SJSA1 (cell line): ENCODE data around the gene TIMM17B. TPM values are rescaled to one million over a fixed set of nuclear protein-coding genes. Genes with fewer than 3 reads are reported as not detected.

Experiments used
- DNase-seq, 2 experiments: peaks; one replicate each; pipeline ENCODE4 v3.0.0-alpha.2; 2015 to 2020; ENCODE audit warnings: low spot score in 2 of 2, low read depth in 1 of 2
- H3K27ac ChIP-seq: fragments of 250-450 bp; sonication (Bioruptor Pico); 2 replicates; pipeline ENCODE4 v1.5.1; 2020; ENCODE audit warnings: mild to moderate bottlenecking, moderate library complexity
- H3K27me3 ChIP-seq: fragments of 250-450 bp; sonication (Bioruptor Pico); replicated peaks from 2 replicates; pipeline ENCODE4 v1.5.1; 2020; ENCODE audit warnings: mild to moderate bottlenecking, moderate library complexity
- H3K36me3 ChIP-seq: fragments of 250-450 bp; sonication (Bioruptor Pico); 2 replicates; pipeline ENCODE4 v1.5.1; 2020; ENCODE audit warnings: mild to moderate bottlenecking
- H3K4me1 ChIP-seq: fragments of 250-450 bp; sonication (Bioruptor Pico); replicated peaks from 2 replicates; pipeline ENCODE4 v1.6.1; 2021; ENCODE audit warnings: mild to moderate bottlenecking
- H3K4me3 ChIP-seq: fragments of 250-450 bp; sonication (Bioruptor Pico); 2 replicates; pipeline ENCODE4 v1.5.1; 2020; ENCODE audit warnings: mild to moderate bottlenecking
- H3K9me3 ChIP-seq: fragments of 250-450 bp; sonication (Bioruptor Pico); replicated peaks from 2 replicates; pipeline ENCODE4 v1.5.1; 2020; ENCODE audit warnings: mild to moderate bottlenecking
- total RNA-seq: library from RNA; depleted of rRNA; stranded (reverse); fragments of >200 nt; shearing (Covaris generic); gene quantifications from 2 replicates; pipeline ENCODE4 v1.2.3, GENCODE V29; 2014; rRNA removed

Gene TIMM17B
- 66.4 and 72.2 TPM in 2 replicates for total RNA-seq

DNA sequence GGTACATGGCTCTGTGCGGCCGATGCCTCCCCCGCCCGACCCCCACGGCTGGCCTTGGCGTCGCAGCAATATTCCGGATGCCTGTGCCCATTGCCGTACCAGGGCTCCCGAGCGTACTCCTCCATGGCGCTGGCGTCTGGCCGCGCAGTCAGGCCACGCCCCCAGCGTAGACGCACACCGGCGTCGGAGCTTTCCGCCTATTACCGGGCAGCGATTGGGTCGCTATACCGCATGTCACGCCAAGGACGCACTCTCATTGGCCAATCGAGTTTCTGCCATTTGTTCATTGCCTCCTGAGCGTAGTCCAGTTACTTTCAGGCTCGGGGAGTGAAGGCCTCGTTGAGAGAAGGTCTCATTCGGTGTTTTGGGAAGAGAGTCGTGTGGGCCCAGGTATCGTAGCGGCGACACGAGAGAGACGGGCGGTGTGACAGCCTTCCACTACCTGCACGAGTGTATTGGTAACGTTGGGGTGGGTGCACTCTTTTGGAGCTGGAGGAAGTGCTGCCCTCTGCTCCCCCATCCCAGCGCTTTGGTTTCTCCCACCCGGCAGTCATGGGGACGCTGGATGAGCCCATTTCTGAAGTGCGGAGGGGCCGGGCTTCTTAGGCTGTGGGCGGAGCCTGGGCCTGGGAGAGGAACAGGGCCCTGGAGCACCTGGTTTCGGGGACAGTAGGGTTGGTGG is at the start of gene TIMM17B, which contains the start of gene PQBP1:
TSS of gene TIMM17B (minus strand) at position 144 of the 682 bp plus-strand sequence. CDS start at position 125, 19 bp downstream.
TSS of gene PQBP1 (plus strand) at position 306 of the 682 bp plus-strand sequence. CDS start 580 bp downstream, outside the sequence.
- H3K27ac ChIP-seq = peak within 1 kb of the TSS; percentile 54
- H3K36me3 ChIP-seq = peaks cover 29% of the 10 kb centered on the region
- H3K9me3 ChIP-seq = no peaks in the 10 kb centered on the region
- peak; percentile 91 to 93 for DNase-seq
- H3K27me3 ChIP-seq = no peaks in the 10 kb centered on the region
- peak within 1 kb of the TSS; percentile 57 for H3K4me3 ChIP-seq
- no peaks in the 10 kb centered on the region; the same call in 1 of the 2 replicates for H3K4me1 ChIP-seq

DNA sequence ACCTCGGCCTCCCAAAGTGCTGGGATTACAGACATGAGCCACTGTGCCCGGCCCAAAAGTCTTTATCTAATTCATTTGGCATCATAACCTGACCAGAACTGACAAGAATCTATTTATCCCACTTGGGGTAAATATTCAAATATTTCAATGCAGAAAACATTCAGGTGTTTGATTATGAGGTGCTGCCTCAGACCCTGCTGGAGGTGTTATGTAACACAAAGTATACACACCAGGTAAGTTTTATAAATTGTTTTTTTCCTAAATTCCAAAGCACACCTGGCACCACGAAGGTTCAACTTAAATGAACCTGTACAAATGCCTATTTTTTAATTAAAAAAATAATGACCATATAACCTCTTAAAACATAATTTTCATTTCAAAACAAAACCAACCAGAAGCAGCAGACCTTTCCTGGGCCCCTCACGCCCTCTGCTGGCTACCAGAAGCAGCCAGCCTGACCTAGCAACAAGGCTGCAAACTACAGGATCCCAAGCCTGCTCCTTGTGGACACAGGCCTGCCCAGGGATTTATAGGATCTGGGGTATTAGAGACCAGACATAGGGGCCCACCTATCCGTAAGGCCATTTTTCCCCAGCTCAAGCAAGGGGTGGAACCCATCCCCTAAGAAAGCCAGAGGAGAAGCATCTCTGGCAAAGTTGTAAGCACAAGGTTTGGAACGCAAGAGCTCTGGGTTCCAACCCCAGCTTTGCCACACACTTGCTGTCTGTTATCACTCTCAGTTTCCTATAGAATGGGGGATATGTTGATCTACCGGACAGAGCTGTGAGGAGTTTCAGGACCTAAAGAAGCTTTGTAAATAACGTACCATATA is 48.2 kb upstream of the TIMM17B start:
- H3K4me1 ChIP-seq = no peaks in the 10 kb centered on the region
- H3K27ac ChIP-seq = no peak overlapping the region
- H3K27me3 ChIP-seq = no peaks in the 10 kb centered on the region
- 0 out of 2 replicates have a peak, but pooled peaks cover 3% of the 10 kb centered on the region for H3K36me3 ChIP-seq
- no peaks in the 10 kb centered on the region for H3K9me3 ChIP-seq
- DNase-seq = peak in 1 of 2 experiments; percentile 42
- H3K4me3 ChIP-seq = no peak overlapping the region

DNA sequence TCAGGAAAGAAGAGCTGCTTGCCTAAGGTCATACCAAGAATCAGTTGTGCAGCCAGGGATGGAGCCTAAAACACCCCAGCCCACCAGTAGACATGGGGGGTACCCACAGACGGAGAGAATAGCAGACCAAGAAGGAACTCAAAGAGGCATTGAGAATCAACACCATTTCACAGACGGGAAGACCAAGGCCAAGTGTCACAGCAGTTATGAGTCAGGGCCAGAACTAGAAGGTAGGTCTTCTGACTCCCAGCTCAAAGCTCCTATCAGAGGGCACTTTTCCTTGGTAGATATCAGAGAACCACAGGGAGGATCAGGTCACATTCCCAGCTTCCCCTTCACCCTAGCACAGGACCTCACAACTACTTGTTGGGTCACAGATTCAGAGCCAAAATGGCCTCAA is 45.3 kb upstream of the TIMM17B start:
- Histone ChIP-seq H3K9me3 (no peaks in the 10 kb centered on the region), H3K36me3 (0 out of 2 replicates have a peak, but pooled peaks cover 3% of the 10 kb centered on the region), H3K27ac (no peak overlapping the region), H3K4me1 (no peaks in the 10 kb centered on the region; the same call in 1 of the 2 replicates), H3K4me3 (no peak overlapping the region), H3K27me3 (no peaks in the 10 kb centered on the region)
- DNase-seq = no peak

DNA sequence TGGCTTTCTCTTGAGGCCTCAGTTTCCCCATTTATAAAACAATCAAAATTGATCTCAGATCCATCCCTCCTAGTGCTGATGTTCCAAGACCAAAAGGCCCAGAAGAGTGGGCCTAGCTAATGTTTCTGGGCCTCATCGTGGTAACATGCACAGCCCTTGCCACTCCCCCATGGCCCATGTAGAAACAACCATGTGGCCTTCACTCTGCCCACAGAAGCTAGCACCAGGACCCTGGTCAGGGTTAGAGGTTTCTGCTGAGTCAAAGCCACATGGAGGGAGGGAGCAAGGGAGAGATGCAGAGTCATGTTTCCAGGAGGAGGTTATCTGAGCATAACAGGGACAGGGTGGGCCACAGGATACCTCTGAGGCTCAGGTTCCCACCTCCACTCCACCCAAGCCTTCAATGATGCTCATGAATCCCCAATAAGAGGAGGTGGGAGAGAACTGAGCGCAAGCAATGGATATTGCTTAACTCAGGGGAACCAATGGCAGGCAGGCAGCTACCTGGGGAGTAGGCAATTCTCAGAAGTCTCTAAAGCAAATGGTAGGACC is 42.9 kb upstream of the TIMM17B start:
- H3K4me1 ChIP-seq = peaks cover 10% of the 10 kb centered on the region
- 0 out of 2 replicates have a peak, but pooled peaks cover 3% of the 10 kb centered on the region for H3K36me3 ChIP-seq
- no peaks in the 10 kb centered on the region for H3K9me3 ChIP-seq
- no peaks in the 10 kb centered on the region for H3K27me3 ChIP-seq
- H3K27ac ChIP-seq = no peak overlapping the region
- H3K4me3 ChIP-seq = no peak overlapping the region
- no peak for DNase-seq

DNA sequence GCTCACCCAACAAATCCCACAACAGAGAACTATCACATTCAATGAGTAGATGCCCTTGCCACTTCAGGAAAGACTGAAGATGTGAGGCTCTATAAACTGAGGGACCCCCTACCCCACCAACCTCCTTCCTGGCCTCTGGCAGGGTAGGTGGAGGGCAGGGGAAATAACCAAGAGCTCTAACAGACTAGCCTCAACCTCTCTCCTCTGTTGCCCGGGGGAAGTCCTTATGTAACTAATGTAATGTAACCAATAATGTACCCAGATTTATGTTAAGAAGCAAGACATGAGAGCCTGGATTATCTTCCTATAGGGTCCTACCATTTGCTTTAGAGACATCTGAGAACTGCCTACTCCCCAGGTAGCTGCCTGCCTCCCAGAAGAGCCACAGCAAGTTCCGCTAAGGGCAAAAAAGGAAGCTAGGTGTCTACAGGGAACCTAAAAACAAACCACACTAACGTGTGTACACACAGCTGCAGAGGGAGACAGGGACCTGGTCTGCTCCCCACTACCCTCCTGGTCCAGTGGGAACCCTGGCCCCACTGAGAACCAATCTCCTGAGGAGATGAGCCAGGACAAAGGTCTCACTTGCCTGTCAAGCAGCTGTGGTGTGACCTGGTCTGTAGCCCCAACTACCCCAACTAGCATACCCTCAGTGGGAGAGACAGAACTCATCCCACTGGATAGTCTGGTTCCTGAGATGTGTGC is 42.1 kb upstream of the TIMM17B start:
- Histone ChIP-seq H3K9me3 (no peaks in the 10 kb centered on the region), H3K27me3 (no peaks in the 10 kb centered on the region), H3K27ac (no peak overlapping the region), H3K36me3 (0 out of 2 replicates have a peak, but pooled peaks cover 3% of the 10 kb centered on the region), H3K4me1 (peaks cover 10% of the 10 kb centered on the region), H3K4me3 (no peak overlapping the region)
- DNase-seq = no peak

DNA sequence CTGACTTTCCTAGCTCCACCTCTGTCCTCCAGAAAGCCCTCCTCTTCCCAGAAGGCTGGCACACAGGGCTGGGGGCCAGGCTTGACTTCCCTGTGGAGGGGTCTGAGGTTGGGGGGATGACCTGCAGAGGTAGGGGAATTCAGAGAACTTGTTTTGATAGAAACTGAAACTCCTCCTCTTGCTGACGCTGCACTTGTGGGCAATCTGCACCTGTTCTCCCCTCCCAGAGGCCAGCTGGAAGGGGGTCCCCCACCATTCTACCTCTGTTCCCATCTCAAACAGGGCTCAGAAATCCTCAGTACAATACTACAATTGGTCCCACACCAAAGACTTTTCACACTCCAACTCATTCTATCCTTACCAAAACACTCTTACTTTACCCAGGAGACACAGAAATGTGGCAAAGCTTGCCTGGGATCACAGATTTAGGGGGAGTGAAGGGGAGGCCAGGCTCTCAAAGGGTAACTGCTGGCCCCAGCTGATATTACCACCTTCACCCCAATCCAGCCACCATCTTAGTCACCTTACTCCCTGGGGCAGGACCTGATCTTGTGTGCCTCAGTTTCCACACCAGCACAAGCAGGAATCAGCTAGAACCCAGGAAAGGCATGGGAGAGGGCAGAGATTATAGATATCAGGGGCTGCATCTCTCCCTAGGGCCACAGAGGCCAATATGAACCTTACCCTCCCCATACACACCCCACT is 41.3 kb upstream of the TIMM17B start:
- Histone ChIP-seq H3K4me1 (peaks cover 10% of the 10 kb centered on the region), H3K36me3 (peaks cover 5% of the 10 kb centered on the region), H3K9me3 (no peaks in the 10 kb centered on the region), H3K27me3 (no peaks in the 10 kb centered on the region), H3K27ac (no peak overlapping the region), H3K4me3 (no peak overlapping the region)
- DNase-seq = no peak

DNA sequence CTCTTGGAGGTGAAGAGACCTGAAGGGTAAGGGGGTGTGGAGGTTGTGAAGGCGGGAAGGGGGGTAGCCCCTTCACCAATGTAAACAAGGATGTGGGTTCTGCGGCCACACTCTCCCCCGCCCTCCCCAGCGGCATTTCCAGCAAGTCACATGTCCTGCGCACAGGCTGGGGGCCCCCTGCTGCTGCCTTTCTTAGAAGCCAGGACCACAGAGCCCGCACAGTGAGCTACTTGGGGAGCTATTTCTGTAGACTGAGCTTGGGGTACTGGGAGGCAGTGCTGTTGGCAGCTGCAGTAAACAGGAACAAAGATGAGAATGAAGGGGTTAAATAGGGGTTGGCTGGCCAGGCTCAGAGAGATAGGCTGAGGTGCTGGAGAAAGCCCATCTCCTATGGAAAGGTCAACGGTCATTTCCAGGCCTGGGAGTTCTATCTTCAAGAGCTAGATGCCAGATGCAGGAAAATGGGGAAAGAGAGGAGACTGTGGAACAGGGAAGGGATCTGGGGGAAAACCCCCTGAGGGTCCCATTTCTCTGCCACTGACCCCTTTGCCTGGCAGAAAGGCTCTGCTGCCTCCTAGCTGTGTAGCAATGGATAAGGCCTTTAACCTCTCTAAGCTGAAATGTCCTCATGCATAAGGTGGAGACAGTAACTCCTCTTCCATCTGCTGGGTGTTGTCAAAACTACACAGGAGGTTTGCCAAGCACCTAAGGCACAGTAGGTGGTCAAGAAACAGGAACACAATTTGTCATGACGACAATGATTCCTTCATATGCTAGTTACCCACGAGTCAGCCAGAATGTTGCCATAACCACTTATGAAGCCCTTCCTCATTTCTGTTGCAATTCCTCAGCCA is 39.7 kb upstream of the TIMM17B start:
- Histone ChIP-seq H3K4me1 (peaks cover 10% of the 10 kb centered on the region), H3K27me3 (no peaks in the 10 kb centered on the region), H3K36me3 (peaks cover 5% of the 10 kb centered on the region), H3K4me3 (no peak overlapping the region), H3K27ac (no peak overlapping the region), H3K9me3 (no peaks in the 10 kb centered on the region)
- peak; percentile 29 to 48 for DNase-seq

DNA sequence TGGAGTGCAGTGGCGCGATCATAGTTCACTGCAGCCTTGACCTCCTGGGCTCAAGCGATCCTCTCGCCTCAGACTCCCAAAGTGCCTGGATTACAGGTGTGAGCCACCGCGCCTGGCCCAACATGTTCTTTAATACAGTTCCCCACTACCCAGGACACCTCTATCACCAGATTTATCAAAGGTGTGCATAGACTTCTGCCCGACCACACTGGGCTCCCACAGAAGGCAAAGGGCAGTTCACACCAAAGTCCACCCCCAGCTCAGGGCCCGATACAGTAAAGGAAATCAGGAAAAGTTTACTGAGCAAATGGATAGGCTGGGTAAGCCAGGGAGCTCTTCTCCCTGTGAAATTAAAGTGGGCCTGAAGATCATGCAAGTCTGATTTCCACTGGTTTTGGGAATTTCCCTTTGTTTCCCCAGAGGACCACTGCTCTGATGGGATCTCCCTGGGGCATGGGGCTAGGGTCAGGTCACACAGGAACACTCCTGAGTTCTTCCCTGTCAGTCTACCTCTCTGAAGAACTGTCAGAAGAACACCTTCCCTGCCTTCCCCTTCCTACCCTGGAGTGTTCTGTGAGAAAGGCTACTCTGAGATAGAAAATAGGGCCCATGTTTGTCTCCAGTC is 39.0 kb upstream of the TIMM17B start:
- H3K4me1 ChIP-seq = peaks cover 10% of the 10 kb centered on the region
- peaks cover 5% of the 10 kb centered on the region for H3K36me3 ChIP-seq
- no peaks in the 10 kb centered on the region for H3K27me3 ChIP-seq
- DNase-seq = no peak
- H3K4me3 ChIP-seq = no peak overlapping the region
- no peak overlapping the region for H3K27ac ChIP-seq
- no peaks in the 10 kb centered on the region for H3K9me3 ChIP-seq

DNA sequence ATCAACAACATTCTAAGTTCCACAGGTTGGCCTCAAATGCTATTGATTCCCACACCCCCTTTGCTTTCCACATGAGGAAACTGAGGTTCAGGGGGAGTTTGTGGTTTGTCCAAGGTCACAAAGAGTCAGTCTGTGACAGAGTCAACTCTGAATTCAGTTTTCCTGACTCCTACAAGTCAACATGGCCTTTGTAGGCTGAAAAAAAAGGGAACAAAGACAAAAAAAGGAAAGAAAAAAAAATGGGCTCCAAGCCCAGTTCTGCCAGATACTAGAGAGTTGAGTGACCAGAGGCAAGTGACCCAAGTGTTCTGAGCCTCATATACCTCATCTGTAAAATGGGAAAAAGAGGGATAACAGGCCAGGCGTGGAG is 37.7 kb upstream of the TIMM17B start:
- H3K36me3 ChIP-seq = peaks cover 7% of the 10 kb centered on the region
- no peak overlapping the region for H3K4me3 ChIP-seq
- DNase-seq = no peak
- no peak overlapping the region for H3K27ac ChIP-seq
- H3K4me1 ChIP-seq = peaks cover 10% of the 10 kb centered on the region
- H3K9me3 ChIP-seq = no peaks in the 10 kb centered on the region
- H3K27me3 ChIP-seq = no peaks in the 10 kb centered on the region

DNA sequence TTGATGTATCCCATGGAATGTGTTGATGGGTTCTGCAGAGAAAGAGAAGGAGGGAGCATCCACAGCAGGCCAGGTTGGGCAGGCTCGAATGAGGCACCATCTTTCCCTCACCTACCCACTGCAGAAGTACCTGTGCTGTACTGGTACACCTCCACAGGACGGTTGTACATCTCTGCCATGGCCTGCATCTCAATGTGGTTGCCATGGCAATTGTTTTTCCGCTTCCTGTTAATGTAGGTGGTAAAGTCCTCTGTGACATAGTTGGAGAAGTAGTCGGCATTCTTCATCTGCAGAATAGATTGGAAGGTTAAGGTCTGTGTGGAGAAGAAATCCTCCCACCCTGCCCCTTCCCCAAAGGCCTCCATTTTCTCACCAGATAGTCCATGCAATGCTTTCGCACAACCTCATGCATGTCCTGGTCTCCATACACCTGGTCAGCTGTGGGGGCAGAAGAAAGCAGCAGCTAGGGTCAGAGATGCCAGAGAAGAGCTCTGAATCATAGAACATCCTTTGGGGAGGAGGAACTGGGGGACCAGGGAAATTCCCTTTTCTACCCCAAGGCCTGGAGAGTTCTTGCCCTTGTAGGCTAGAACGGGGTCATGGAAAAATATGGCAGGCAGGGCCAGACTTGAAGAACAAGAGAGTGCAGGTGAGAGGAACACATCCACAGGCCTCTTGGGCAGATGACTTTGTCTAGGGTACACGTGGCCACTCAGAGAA is 37.2 kb upstream of the TIMM17B start:
- H3K9me3 ChIP-seq = no peaks in the 10 kb centered on the region
- peaks cover 10% of the 10 kb centered on the region for H3K4me1 ChIP-seq
- H3K27ac ChIP-seq = no peak overlapping the region
- no peak overlapping the region for H3K4me3 ChIP-seq
- DNase-seq = no peak
- no peaks in the 10 kb centered on the region for H3K27me3 ChIP-seq
- H3K36me3 ChIP-seq = peaks cover 8% of the 10 kb centered on the region

DNA sequence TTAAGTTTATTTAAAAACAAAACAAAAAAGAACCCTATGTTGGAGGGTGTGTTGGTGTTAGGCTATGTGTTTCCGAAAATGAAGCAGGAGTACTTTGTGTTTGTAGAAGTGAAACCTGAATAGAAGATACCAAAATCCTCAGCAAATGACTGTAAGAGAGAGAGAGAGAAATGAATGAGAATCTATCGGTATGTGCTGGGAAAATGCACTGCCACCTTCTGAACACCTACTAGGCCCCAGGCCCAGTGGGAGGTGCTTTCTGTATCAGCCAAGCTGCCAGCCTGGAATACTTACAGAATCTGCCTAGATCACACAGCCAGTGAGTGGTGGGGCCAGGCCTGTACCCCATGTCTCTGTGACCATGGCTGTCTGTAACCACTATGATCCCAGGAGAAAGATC is 36.2 kb upstream of the TIMM17B start:
- Histone ChIP-seq H3K4me3 (no peak overlapping the region), H3K36me3 (peaks cover 8% of the 10 kb centered on the region), H3K4me1 (peaks cover 10% of the 10 kb centered on the region), H3K27me3 (no peaks in the 10 kb centered on the region), H3K27ac (no peak overlapping the region), H3K9me3 (no peaks in the 10 kb centered on the region)
- DNase-seq = no peak
